HG03060 (cell line): ENCODE results near the gene FBXO10.

ENCODE experiments used
- ATAC-seq: cut with Tn5 transposase; IDR thresholded peaks from one replicate; pipeline ENCODE4 v1.9.1; 2021; ENCODE audit warnings: low read depth, moderate number of reproducible peaks; ENCODE audit not compliant: unreplicated experiment

The FBXO10 gene

GRCh38 chr9:37551888-37552287 is 24.3 kb downstream of the FBXO10 start:
- no peak for ATAC-seq

- no peak for ATAC-seq
These were observed 24.7 kb downstream of the FBXO10 start for GRCh38 chr9:37551468-37551867.

GRCh38 chr9:37550781-37551180 is 25.4 kb downstream of the FBXO10 start:
- ATAC-seq, result no peak

GRCh38 chr9:37549527-37549926 is 26.7 kb downstream of the FBXO10 start:
- no peak for ATAC-seq

GRCh38 chr9:37547328-37547878 is 28.8 kb downstream of the FBXO10 start:
- no peak for ATAC-seq

GRCh38 chr9:37543468-37543867 is 32.7 kb downstream of the FBXO10 start:
- ATAC-seq, result no peak

GRCh38 chr9:37542895-37543294 is 33.3 kb downstream of the FBXO10 start:
- no peak for ATAC-seq

- ATAC-seq, result no peak
These were observed 33.7 kb downstream of the FBXO10 start for GRCh38 chr9:37542488-37542887.

GRCh38 chr9:37541465-37541864 is 34.7 kb downstream of the FBXO10 start:
- no peak for ATAC-seq

GRCh38 chr9:37540634-37541033 is 35.5 kb downstream of the FBXO10 start:
- ATAC-seq, result no peak

GRCh38 chr9:37539634-37540033 is 36.5 kb downstream of the FBXO10 start:
- ATAC-seq, result no peak

GRCh38 chr9:37538099-37538498 is 38.1 kb downstream of the FBXO10 start:
- no peak for ATAC-seq

GRCh38 chr9:37534901-37535300 is 41.3 kb downstream of the FBXO10 start:
- no peak for ATAC-seq

GRCh38 chr9:37534412-37534811 is 41.8 kb downstream of the FBXO10 start:
- no peak for ATAC-seq

GRCh38 chr9:37531699-37532098 is 44.5 kb downstream of the FBXO10 start:
- ATAC-seq, result no peak

GRCh38 chr9:37528652-37529471 is 47.3 kb downstream of the FBXO10 start:
- ATAC-seq, result no peak

- ATAC-seq, result no peak
These were observed 52.3 kb downstream of the FBXO10 start for GRCh38 chr9:37523916-37524315.

GRCh38 chr9:37522971-37523370 is 53.2 kb downstream of the FBXO10 start:
- no peak for ATAC-seq

GRCh38 chr9:37521111-37521510 is 55.1 kb downstream of the FBXO10 start:
- no peak for ATAC-seq

GRCh38 chr9:37520641-37521040 is 55.5 kb downstream of the FBXO10 start:
- ATAC-seq, result no peak

GRCh38 chr9:37517923-37518322 is 58.3 kb downstream of the FBXO10 start:
- ATAC-seq, result no peak

- ATAC-seq, result no peak
These were observed 60.4 kb downstream of the FBXO10 start for GRCh38 chr9:37515620-37516258.
